ENCODE data around the gene LRRC34.

Gene LRRC34

GRCh38 chr3:169764882-169765612, 47.7 kb downstream of the LRRC34 start, which contains the start of gene TERC:
TERC (minus strand) TSS chr3:169765060.
- DNase-seq = peak; percentile 96 to 98

GRCh38 chr3:169764312-169764881, 48.3 kb downstream of the LRRC34 start:
- DNase-seq = peak; percentile 14 to 54

DNA sequence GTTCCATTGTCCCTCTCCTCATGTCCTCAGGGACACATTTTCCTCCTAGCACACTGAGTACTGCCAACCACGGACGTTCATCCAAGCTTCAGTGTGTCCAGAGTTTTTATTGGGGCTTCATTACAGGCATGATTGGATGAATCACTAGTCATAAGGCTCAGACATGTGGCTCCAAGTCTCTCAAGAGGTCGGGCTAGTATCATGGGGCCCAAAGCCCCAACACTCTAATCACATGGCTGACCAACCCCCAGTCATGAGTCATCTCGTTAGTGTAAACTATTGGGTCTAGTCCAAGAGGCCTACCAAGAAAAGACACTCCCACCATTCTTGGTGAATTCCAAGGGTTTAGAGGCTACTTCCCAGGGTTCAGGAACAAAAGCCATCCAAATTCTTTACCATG, 52.2 kb downstream of the LRRC34 start:
- no peak for DNase-seq

- DNase-seq = no peak
Observed at GRCh38 chr3:169759256-169759655, 53.4 kb downstream of the LRRC34 start.

DNA sequence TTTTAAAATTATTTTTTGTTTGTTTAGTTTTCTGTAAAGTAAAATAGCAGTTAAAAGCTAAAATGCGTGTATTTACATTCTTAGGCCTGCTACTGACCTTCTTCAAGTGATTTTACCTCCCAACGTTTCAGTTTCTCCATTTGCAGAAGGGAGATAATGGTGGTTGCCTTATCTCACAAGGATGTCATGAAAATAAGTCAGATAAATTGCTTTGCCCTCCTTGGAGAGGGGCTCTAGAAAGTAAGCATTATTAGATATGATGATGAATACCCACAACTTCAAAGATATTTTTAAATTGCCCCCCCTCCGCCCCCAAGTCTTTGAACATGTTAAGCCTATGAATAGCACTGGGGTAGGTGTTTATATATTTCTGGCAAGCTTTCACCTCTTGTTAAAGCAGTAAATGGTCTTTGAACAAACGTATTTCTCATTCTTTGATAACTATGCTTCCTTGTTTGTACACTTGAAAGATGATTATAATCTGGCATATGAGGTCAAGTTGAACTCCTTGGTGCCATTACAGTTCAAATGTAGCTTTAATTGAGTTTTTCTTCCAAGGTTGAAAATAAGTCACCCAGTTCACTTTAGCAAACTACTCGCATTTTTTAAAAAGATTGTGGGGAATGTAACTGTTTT, 54.2 kb downstream of the LRRC34 start:
- no peak for DNase-seq

- no peak for DNase-seq
Observed at GRCh38 chr3:169755488-169755887, 57.2 kb downstream of the LRRC34 start.

GRCh38 chr3:169754711-169755110, 58.0 kb downstream of the LRRC34 start:
- no peak for DNase-seq

DNA sequence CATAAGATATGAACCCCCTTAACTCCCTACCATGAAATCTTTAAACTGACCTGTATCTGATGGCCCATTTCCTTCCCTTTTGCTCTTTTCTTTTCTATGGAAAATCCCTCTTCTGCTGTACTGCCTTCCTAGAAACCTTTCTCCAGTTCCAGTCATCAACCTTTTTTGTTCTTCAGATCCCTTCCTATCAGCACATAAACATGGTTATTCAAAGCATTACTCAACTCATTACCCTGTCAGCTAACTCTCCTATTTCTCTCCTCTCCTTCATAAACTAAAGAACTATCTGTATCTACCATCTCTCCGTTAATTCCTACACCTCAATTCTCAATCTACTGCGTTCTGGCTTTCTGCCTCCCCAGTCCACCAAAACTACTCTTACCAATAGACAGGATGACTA, 60.8 kb downstream of the LRRC34 start:
- no peak for DNase-seq

- no peak for DNase-seq
Observed at GRCh38 chr3:169750665-169751064, 62.0 kb downstream of the LRRC34 start.

DNA sequence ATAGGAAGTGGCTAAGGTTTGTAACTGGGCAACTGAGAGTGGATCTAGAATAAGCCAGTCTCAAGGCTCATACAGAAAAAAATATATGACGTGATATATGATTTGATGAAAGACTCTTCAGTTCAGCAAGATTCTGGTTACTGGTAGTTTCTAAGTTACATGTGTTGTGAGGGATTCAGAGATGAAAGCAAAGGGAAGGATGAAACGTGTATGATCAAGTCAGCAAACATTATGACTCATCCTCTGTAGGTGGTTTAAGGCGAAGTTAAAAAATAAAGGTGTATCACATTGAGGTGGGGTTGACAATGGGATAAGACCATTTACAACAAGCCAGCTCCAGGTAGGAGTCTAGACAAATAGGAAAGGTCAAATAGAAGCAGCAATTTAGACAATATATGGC, 64.0 kb downstream of the LRRC34 start:
- DNase-seq = no peak

DNA sequence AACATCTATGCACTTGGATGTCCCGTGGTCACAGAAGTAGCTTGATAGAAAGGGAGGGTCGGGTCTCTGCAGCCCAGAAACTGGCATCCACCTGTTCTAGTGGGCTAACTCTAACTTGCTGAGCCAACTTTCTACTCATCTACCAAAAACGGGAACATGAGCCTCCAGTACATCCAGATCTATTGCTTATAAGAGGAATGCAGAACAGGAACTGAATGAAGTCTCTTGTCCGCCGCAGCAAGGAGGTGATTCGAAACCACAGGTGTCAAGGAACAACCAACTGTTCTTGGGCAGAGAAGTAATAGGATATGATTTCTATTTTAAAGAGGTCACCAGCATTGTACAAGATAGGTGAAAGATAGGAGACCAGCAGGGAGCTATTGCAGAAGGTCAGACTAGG, 65.8 kb downstream of the LRRC34 start:
- no peak for DNase-seq

GRCh38 chr3:169744366-169745054, 68.2 kb downstream of the LRRC34 start:
- DNase-seq = peak in 1 of 2 experiments; percentile 40
